ENCODE results near the gene PTPRN2. TPM values are rescaled to one million over a fixed set of nuclear protein-coding genes. Genes with fewer than 3 reads are reported as not detected.

Gene PTPRN2
- total and polyA plus RNA-seq, 2 donors (not counting 3 experiments of a cell fraction or from before 2014, with no cell fraction given), result 0.62 to 0.88 TPM

GRCh38 chr7:157652161-157652953 lies 935.3 kb downstream of the PTPRN2 start:
- POLR2A ChIA-PET, result no interaction called here
- FAIRE-seq, result no peak

More at GRCh38 chr7:157652161-157652953, 935.3 kb downstream of the PTPRN2 start:
- intact Hi-C loops (cut with micrococcal nuclease) (no loop called here), dilution Hi-C loops (cut with MboI; ENCODE audit: extremely low pct_ligation_motif_present, low sequenced_read_pairs) (no loop called here)
- Histone ChIP-seq H3K9me3 (replicated peaks; ENCODE audit: control insufficient read depth, insufficient read depth, low read length) (no peaks in the 10 kb centered on the region), H3K36me3 (ENCODE audit: control insufficient read depth in 2 of 2, extremely low read depth in 1 of 2, insufficient read depth in 2 of 2, low read length in 2 of 2) (no peaks in the 10 kb centered on the region), H3K4me2 (ENCODE audit: insufficient read depth, low read length) (no peak overlapping the region), H3K9ac (replicated peaks; ENCODE audit: extremely low read depth, insufficient read depth, low read length) (no peak overlapping the region), H3K27me3 (ENCODE audit: control insufficient read depth in 2 of 2, insufficient read depth in 2 of 2, low read length in 2 of 2) (no peaks in the 10 kb centered on the region), H3K4me1 (ENCODE audit: control insufficient read depth, extremely low read depth, insufficient read depth, low read length) (no peaks in the 10 kb centered on the region), H3K79me2 (ENCODE audit: control insufficient read depth, insufficient read depth, low read length) (no peaks in the 10 kb centered on the region), H3K9me1 (replicated peaks; ENCODE audit: control insufficient read depth, extremely low read depth, insufficient read depth, low read length) (no peaks in the 10 kb centered on the region), H2AFZ (ENCODE audit: low read depth, low read length) (no peak overlapping the region), H4K20me1 (replicated peaks; ENCODE audit: control insufficient read depth, extremely low read depth, insufficient read depth, low read length) (no peaks in the 10 kb centered on the region), H3K27ac (ENCODE audit: insufficient read depth, low read depth, low read length) (no peak overlapping the region), H3K4me3 (replicated peaks in 1 of 3; ENCODE audit: insufficient read depth in 1 of 3, low read depth in 1 of 3, low read length in 3 of 3) (no peak overlapping the region)
- no peak for DNase-seq (ENCODE audit: low read depth, low spot score)
- BruUV-seq (replicated peaks), result no TSS peak
- TF ChIP-seq MYC (IDR thresholded peaks at IDR 0.05; ENCODE audit: low read depth, low read length) (no peak), JUN (IDR thresholded peaks at IDR 0.05; ENCODE audit: borderline replicate concordance, insufficient read depth, insufficient read length, low read depth) (no peak), CTCF (IDR thresholded peaks at IDR 0.05; ENCODE audit: extremely low read depth in 1 of 2, insufficient read depth in 1 of 2, low read depth in 1 of 2, low read length in 2 of 2) (no peak), POLR2AphosphoS5 (IDR thresholded peaks at IDR 0.05; ENCODE audit: insufficient read depth, low read depth, low read length) (no peak), GATA2 (IDR thresholded peaks at IDR 0.05; ENCODE audit: insufficient read depth, insufficient read length, low read depth, low read length) (no peak), EZH2 (IDR thresholded peaks at IDR 0.05; ENCODE audit: borderline replicate concordance, low read depth, low read length, severe bottlenecking) (no peak), POLR2A (IDR thresholded peaks at IDR 0.05; ENCODE audit: low read depth, low read length) (no peak), FOS (IDR thresholded peaks at IDR 0.05; ENCODE audit: borderline replicate concordance, insufficient read depth, low read length) (no peak)
- TF ChIP-seq, protein P1, sequence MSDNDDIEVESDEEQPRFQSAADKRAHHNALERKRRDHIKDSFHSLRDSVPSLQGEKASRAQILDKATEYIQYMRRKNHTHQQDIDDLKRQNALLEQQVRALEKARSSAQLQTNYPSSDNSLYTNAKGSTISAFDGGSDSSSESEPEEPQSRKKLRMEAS (IDR thresholded peaks at IDR 0.05; ENCODE audit: insufficient read depth, insufficient read length), result no peak
- CTCF ChIA-PET, result no interaction called here

Data from endothelial cell of umbilical vein (primary cell).